Measurements from ENCODE around the gene QSOX2.

QSOX2 gene

DNA sequence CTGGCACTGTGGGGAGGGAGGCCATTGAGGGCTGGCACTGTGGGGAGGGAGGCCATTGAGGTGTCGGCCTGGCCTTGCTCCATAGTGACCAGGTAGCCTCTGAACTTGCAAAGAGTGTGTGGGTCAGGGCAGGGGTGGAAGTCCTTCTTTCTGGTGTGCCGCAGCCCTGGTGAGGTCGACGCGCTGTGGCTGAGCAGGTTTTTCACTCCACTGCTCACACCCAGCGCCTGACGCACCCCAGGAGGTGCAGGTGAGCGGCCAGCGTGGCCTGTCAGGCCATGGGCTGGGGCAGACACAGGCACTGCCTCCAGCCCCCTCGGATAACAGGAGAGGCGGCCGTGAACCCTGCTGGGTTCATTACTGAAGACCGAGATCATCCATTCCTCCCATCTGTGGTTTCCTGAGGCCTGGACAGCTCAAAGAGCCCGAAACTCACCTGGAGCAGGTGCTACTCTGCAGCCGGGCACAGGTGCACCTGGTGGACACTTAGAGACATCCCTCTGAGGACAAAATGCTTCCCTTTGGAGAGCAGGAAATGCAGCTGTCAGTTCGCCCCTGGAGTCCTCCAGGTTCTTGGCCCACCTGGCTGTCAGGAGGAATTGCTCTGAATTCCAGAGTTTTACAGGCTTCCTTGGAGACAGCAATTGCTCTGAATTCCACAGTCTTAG, 73.1 kb downstream of the QSOX2 start:
- Histone ChIP-seq H3K36me3 (ENCODE audit: control insufficient read depth, insufficient read depth, low read length) (no peaks in the 10 kb centered on the region), H3K27me3 (replicated peaks; ENCODE audit: control insufficient read depth, insufficient read depth, low read length) (peaks cover 1% of the 10 kb centered on the region; the same call in 1 of the 2 replicates), H3K4me3 (replicated peaks; ENCODE audit: low read depth, low read length) (no peak overlapping the region)
- no peak for DNase-seq (ENCODE audit: extremely low read depth, insufficient read length)
- TF ChIP-seq, protein P1, sequence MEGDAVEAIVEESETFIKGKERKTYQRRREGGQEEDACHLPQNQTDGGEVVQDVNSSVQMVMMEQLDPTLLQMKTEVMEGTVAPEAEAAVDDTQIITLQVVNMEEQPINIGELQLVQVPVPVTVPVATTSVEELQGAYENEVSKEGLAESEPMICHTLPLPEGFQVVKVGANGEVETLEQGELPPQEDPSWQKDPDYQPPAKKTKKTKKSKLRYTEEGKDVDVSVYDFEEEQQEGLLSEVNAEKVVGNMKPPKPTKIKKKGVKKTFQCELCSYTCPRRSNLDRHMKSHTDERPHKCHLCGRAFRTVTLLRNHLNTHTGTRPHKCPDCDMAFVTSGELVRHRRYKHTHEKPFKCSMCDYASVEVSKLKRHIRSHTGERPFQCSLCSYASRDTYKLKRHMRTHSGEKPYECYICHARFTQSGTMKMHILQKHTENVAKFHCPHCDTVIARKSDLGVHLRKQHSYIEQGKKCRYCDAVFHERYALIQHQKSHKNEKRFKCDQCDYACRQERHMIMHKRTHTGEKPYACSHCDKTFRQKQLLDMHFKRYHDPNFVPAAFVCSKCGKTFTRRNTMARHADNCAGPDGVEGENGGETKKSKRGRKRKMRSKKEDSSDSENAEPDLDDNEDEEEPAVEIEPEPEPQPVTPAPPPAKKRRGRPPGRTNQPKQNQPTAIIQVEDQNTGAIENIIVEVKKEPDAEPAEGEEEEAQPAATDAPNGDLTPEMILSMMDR (IDR thresholded peaks at IDR 0.05; ENCODE audit: insufficient read depth, low read length, poor library complexity, severe bottlenecking): no peak

DNA sequence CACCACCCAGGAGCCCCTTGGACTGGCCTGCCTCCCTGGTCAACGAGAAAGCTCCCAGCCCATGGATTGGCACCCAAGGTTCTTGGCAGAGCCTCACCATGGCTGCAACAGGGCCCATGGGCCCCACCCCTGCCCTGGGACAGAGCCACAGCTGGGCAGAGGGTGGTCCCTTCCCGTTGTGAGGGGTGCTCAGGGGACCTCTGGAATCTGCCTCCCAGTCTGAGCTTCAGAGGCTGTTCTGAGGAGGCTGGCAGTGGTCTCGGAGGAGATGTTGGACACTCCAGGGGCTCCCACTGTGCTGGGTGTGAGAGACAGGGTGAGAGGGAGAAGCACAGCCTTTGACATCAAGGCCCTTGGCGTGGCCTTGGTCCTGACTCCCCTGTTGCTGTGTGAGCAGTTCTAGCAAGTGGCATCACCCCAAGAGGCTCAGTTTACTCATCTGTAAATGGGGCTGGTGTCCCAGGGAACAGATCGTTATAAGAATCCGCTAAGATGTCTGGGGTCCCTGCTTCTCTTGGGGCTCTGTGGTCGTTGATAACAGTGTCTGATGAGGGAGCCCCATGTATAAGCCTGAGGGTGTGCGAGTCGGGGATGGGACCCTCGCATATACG, 73.7 kb downstream of the QSOX2 start:
- peaks cover 1% of the 10 kb centered on the region; the same call in 1 of the 2 replicates for H3K27me3 ChIP-seq (replicated peaks; ENCODE audit: control insufficient read depth, insufficient read depth, low read length)
- H3K36me3 ChIP-seq (ENCODE audit: control insufficient read depth, insufficient read depth, low read length): no peaks in the 10 kb centered on the region
- no peak for DNase-seq (ENCODE audit: extremely low read depth, insufficient read length)
- TF ChIP-seq, protein P1 (IDR thresholded peaks at IDR 0.05; ENCODE audit: insufficient read depth, low read length, poor library complexity, severe bottlenecking): no peak
- no peak overlapping the region for H3K4me3 ChIP-seq (replicated peaks; ENCODE audit: low read depth, low read length)

DNA sequence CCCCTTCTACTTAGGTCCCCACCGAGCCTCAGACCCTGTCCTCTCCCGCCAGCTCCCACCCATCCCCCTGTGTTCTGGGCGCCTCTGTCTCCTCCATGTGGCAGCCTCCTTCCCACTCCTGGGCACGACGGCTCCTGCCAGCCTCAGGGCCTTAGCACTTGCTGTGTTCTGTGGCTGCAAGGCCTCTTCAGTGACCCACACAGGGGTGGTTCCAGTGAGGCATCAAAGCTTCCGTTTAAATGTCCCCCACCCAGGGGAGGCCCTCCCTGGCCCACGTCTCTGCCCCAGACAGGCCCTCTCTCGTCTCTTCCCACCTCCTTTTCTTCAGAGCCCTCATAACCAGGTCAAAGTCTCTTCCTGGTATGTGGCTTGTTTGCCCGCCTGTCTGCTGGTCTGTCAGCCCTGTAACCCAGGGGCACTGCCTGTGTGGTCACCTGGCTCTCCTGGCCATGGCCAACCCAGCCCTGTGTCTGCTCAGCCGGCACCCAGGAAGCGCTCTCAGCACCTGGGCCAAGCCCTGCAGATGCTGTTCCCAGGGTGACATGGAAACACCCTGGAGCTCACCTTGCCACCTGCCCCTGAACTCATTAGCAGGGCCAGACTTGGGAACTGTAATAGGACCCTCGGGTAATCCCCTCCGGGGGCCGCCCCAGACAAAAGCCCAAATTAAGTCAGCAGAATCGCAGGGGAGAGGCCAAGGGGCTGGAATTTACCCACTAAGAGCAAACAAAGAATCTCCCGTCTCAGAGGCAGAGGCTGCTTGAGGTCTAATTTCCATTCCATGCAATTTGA, 74.4 kb downstream of the QSOX2 start:
- Histone ChIP-seq H3K27me3 (replicated peaks; ENCODE audit: control insufficient read depth, insufficient read depth, low read length) (peaks cover 1% of the 10 kb centered on the region; the same call in 1 of the 2 replicates), H3K36me3 (ENCODE audit: control insufficient read depth, insufficient read depth, low read length) (no peaks in the 10 kb centered on the region), H3K4me3 (replicated peaks; ENCODE audit: low read depth, low read length) (no peak overlapping the region)
- TF ChIP-seq, protein P1 (IDR thresholded peaks at IDR 0.05; ENCODE audit: insufficient read depth, low read length, poor library complexity, severe bottlenecking): no peak
- DNase-seq (ENCODE audit: extremely low read depth, insufficient read length): no peak

DNA sequence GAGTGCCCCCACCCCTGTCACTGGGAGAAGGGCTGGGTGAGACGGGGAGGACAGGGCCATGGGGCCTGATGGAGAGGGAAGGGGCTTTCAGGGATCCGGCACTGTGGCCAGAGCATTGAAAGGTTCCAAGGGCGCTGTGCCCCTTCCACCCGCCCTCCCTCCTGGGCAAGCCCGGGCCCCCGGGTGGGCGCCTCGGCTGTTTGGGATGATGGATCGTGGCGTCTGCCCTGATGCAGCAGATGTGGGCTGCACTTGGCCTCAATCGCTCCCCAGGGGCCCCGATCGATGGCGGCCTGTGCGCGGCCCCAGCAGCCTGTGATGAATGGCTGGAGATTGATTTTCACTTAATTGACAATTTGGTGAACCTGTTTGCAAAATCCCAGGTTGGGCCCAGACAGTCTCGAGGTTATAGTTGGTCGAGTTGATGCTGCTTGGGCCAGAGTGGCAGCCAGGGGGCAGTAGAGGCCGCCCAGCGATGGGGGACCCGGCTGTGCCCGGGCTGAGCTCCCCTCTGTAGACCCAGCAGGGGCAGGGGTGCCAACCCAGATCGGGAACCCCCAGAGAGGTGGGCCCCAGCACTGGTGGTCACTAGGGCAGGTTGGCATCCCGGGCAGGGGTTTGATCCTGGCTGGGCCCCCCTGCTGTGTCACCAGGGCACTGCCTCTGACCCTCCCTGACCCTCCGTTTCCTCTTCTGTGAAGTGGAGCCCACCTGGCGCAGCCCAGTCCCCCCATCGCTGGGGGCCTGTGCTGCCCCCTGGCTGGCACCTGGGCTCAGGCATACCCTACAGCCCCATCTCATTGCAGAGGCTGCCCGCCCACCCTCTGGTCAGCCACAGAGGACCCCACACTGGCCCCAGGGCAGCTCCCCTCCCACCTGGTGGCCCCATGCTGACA, 75.4 kb downstream of the QSOX2 start:
- Histone ChIP-seq H3K4me3 (replicated peaks; ENCODE audit: low read depth, low read length) (no peak overlapping the region), H3K36me3 (ENCODE audit: control insufficient read depth, insufficient read depth, low read length) (no peaks in the 10 kb centered on the region), H3K27me3 (replicated peaks; ENCODE audit: control insufficient read depth, insufficient read depth, low read length) (peaks cover 1% of the 10 kb centered on the region; the same call in 1 of the 2 replicates)
- peak; percentile 40 for DNase-seq (ENCODE audit: extremely low read depth, insufficient read length)
- TF ChIP-seq, protein P1 (IDR thresholded peaks at IDR 0.05; ENCODE audit: insufficient read depth, low read length, poor library complexity, severe bottlenecking): peak; percentile 91

DNA sequence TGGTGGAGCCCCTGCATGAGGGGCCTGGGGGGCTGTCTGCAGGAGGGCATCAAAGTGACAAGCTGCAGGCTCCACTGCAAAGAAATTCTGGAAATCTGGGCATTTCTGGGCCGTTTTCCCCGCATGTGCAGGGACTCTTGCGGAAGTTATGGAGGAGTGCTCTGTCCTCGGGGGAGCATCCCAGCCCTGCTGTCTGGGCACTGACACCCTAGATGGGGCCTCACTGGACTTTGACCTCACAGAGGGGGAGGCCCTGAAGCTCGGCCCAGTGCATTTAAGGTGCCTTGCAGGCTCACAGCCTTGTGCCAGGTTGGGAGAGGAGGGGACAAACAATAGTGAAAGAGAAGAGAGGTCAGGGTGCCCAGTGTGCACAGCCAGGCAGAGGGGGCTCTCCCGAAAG, 76.1 kb downstream of the QSOX2 start:
- TF ChIP-seq, protein P1 (IDR thresholded peaks at IDR 0.05; ENCODE audit: insufficient read depth, low read length, poor library complexity, severe bottlenecking): no peak
- no peak overlapping the region for H3K4me3 ChIP-seq (replicated peaks; ENCODE audit: low read depth, low read length)
- H3K27me3 ChIP-seq (replicated peaks; ENCODE audit: control insufficient read depth, insufficient read depth, low read length): peaks cover 1% of the 10 kb centered on the region; the same call in 1 of the 2 replicates
- no peak for DNase-seq (ENCODE audit: extremely low read depth, insufficient read length)
- H3K36me3 ChIP-seq (ENCODE audit: control insufficient read depth, insufficient read depth, low read length): no peaks in the 10 kb centered on the region
